ENCODE measurements around the gene TBCA.

Gene TBCA

DNA sequence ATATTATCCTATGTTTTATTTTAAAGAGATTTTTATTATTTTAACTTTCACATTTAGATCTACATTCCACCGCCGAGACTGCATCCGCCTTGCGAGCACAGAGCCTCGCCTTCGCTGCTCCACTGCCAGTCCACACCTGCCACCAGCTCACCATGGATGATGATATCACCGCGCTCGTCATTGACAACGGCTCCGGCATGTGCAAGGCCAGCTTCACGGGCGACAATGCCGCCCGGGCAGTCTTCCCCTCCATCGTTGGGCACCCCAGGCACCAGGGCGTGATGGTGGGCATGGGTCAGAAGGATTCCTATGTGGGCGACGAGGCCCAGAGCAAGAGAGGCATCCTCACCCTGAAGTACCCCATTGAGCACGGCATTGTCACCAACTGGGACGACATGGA lies 8.6 kb upstream of the TBCA start:
- no peak overlapping the region for H3K27ac ChIP-seq (ENCODE audit: low read depth, low read length)
- no peak overlapping the region for H3K9ac ChIP-seq (ENCODE audit: low read length)

DNA sequence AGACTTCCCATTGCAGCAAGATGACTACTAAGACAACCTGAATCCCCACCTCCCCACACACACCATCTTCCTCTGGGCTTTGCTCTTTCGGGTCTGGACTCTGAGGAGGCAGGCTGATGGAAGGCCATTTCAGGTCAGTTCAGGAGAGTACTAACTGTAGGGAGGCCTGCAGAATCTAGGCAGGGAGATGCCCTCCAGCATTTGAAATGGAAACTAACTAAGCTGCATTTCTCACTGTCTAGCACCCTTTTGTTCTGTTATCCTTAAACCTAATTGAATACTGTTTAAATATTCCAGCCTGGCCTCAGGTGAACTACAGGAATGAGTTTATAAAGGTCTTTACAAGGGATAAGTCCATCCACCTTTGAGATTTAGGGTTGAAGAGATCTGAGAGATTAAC lies 4.9 kb upstream of the TBCA start:
- Histone ChIP-seq H3K9ac (ENCODE audit: low read length) (no peak overlapping the region), H3K27ac (ENCODE audit: low read depth, low read length) (no peak overlapping the region), H3K4me3 (ENCODE audit: low read length) (no peak overlapping the region), H3K27me3 (ENCODE audit: control insufficient read depth, insufficient read depth, low read length) (no peaks in the 10 kb centered on the region), H3K36me3 (ENCODE audit: control insufficient read depth, insufficient read depth, low read length) (no peaks in the 10 kb centered on the region), H3K4me1 (ENCODE audit: control insufficient read depth, insufficient read depth, low read length) (peaks cover 3% of the 10 kb centered on the region)

More for the DNA sequence above, 8.6 kb upstream of the TBCA start:
- no peaks in the 10 kb centered on the region for H3K36me3 ChIP-seq (ENCODE audit: control insufficient read depth, insufficient read depth, low read length)
- H3K4me3 ChIP-seq (ENCODE audit: low read length), result no peak overlapping the region
- no peaks in the 10 kb centered on the region for H3K27me3 ChIP-seq (ENCODE audit: control insufficient read depth, insufficient read depth, low read length)
- no peaks in the 10 kb centered on the region for H3K4me1 ChIP-seq (ENCODE audit: control insufficient read depth, insufficient read depth, low read length)

DNA sequence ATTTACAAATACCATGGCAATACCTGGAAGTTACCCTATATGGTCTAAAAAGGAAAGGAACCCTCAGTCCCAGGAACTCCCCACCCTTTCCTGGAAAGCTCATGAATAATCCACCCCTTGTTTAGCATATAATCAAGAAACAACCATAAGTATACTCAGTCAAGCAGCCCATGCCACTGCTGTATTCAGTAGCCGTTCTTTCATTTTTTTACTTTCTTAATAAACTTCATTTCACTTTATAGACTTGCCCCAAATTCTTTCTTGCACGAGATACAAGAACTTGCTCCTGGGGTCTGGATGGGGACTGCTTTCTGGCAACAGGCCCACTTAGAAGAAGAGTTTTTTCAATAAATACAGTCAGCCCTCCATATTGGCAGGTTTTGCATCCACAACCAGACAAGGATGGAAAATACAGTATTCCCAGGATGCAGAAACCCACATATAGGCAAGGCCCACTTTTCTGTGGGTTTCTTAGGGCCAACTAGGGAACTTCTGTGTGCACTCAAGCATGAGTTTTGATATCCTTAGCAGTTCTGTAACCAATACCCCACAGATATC lies 2.8 kb upstream of the TBCA start:
- Histone ChIP-seq H3K4me1 (ENCODE audit: control insufficient read depth, insufficient read depth, low read length) (peaks cover 10% of the 10 kb centered on the region), H3K9ac (ENCODE audit: low read length) (no peak overlapping the region), H3K27ac (ENCODE audit: low read depth, low read length) (no peak overlapping the region), H3K4me3 (ENCODE audit: low read length) (no peak overlapping the region), H3K27me3 (ENCODE audit: control insufficient read depth, insufficient read depth, low read length) (no peaks in the 10 kb centered on the region), H3K36me3 (ENCODE audit: control insufficient read depth, insufficient read depth, low read length) (no peaks in the 10 kb centered on the region)

DNA sequence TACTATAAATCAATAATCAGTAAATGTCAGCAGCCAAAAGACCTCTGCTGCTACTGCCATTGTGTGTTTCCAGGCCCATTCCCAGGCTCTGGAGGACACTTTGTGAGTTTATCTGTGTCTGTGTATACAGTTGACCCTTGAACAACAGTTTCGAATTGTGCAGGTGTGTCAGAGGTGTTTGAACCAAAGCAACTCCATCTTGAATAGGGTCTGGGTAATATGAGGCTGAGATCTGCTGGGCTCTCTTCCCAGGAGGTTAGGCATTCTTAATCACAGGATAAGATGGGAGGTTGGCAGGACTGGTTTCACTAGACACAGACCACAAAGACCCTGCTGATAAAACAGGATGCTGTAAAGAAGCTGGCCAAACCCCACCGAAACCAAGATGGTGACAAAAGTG lies 2.3 kb upstream of the TBCA start:
- Histone ChIP-seq H3K36me3 (ENCODE audit: control insufficient read depth, insufficient read depth, low read length) (no peaks in the 10 kb centered on the region), H3K27me3 (ENCODE audit: control insufficient read depth, insufficient read depth, low read length) (no peaks in the 10 kb centered on the region), H3K4me3 (ENCODE audit: low read length) (no peak overlapping the region), H3K27ac (ENCODE audit: low read depth, low read length) (no peak overlapping the region), H3K4me1 (ENCODE audit: control insufficient read depth, insufficient read depth, low read length) (peaks cover 10% of the 10 kb centered on the region), H3K9ac (ENCODE audit: low read length) (no peak overlapping the region)

DNA sequence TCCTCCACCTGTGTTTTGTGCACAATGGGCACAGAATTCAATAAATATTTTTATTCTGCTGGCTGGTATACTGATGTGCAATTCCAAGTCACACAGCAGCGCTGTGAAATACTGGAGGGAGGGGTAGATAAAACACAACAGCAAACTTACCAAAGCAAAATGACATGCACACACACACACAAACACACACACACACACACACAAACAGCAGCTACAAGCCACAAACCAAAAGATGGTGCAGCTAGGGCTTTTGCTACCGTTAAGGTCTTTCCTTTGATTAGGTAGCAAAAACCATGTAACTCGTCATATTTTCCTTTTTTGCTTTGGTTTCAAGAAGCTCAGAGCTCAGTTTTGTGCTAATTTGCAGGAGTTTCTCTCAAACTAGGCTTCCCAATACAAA lies 1.8 kb upstream of the TBCA start:
- Histone ChIP-seq H3K27me3 (ENCODE audit: control insufficient read depth, insufficient read depth, low read length) (no peaks in the 10 kb centered on the region), H3K4me1 (ENCODE audit: control insufficient read depth, insufficient read depth, low read length) (peaks cover 10% of the 10 kb centered on the region), H3K4me3 (ENCODE audit: low read length) (no peak overlapping the region), H3K9ac (ENCODE audit: low read length) (no peak overlapping the region), H3K36me3 (ENCODE audit: control insufficient read depth, insufficient read depth, low read length) (no peaks in the 10 kb centered on the region), H3K27ac (ENCODE audit: low read depth, low read length) (no peak overlapping the region)

DNA sequence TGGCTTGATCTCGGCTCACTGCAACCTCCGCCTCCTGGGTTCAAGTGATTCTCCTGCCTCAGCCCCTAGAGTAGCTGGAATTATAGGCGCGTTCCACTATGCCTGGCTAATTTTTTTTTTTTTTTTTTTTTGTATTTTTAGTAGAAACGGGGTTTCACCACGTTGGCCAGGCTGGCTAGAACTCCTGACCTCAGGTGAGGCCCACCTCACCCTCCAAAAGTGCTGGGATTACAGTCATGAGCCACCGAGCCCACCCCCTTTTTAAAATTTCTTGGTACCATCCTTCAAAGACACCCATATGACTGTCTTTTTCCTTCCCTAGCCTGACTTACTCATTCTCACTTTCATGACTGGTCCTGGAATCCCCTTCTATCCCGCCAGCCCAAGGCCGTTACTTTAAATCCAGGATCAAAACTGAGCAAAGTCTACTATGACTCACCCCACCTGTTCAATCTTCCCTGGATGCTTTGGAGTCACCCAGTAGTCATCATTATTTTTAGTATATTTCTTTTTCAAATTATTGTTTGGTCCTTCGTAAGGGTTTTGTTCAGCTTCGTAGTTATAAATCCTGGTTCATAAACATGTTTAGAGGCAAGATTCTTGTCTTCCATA lies 1.2 kb upstream of the TBCA start:
- Histone ChIP-seq H3K9ac (ENCODE audit: low read length) (no peak overlapping the region), H3K36me3 (ENCODE audit: control insufficient read depth, insufficient read depth, low read length) (no peaks in the 10 kb centered on the region), H3K4me1 (ENCODE audit: control insufficient read depth, insufficient read depth, low read length) (peaks cover 10% of the 10 kb centered on the region), H3K27me3 (ENCODE audit: control insufficient read depth, insufficient read depth, low read length) (no peaks in the 10 kb centered on the region), H3K27ac (ENCODE audit: low read depth, low read length) (no peak overlapping the region), H3K4me3 (ENCODE audit: low read length) (no peak overlapping the region)

DNA sequence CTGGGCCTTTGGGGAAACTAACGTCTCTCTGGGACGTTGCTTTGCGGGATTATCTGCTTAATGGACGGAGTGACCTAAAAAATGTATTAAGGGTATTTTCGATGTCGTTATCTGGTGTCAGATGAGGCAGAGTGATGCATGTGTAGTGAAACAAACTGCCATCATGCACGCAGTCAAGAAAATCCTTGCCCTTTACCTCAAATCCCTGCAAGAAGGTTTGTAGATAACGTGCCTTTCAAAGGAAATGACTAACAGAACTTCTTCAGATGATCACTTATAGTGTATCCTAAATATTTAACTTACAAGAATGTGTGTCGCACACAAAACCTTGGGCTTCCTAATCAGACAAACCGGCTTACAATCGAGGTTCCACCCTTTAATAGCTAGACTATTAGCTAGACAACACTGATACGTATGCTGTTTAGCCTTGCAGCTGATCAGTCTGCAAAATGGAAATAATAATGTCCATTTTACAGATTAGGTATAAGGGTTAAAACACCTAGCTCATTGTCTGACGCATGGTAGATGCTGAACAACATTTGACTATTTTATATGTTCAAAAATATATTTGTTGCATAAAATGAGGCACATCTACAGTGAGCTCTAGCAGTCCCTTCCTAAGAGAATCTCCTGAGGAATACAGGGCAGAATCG lies 541 bp upstream of the TBCA start:
- Histone ChIP-seq H3K4me3 (ENCODE audit: low read length) (peak overlapping the region; percentile 88), H3K36me3 (ENCODE audit: control insufficient read depth, insufficient read depth, low read length) (no peaks in the 10 kb centered on the region), H3K27me3 (ENCODE audit: control insufficient read depth, insufficient read depth, low read length) (no peaks in the 10 kb centered on the region), H3K4me1 (ENCODE audit: control insufficient read depth, insufficient read depth, low read length) (peaks cover 10% of the 10 kb centered on the region), H3K9ac (ENCODE audit: low read length) (no peak overlapping the region), H3K27ac (ENCODE audit: low read depth, low read length) (peak overlapping the region; percentile 96)

DNA sequence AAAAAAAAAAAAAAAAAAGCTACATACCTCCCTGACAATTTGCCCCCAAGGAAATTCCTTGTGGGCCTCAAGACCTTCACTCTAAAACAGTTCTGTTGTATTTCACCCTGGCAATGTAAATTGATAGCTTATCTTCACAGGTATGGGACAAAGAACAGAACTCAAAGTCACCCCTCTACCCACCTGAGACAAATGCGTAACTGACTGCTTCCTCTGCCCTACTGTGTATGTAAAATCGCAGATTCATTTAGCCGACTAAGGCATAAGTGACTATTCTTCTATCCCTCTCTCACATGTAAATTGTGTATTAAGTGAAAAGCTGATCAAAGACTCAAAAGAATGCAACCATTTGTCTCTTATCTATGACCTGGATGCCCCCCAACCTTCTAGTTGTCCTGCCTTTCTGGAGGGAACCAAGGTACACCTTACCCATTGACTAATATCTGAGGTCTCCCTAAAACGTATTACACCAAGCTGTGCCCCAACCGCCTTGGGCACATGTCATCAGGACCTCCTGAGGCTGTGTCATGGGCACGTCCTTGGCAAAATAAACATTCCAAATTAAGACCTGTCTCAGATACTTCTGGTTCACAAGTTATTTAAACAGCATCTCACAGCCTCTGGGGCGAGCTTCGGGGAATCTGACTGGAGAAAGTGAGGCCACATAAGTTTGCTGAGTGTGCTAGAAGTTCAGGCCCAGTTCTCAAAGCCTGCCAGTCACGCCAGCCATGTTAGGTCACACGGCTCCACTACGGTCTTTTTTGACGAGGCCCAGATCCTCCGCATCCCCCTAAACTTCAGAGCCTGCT lies 954 bp downstream of the TBCA start:
- H3K4me1 ChIP-seq (ENCODE audit: control insufficient read depth, insufficient read depth, low read length), result peaks cover 10% of the 10 kb centered on the region
- peak overlapping the region; percentile 96 for H3K9ac ChIP-seq (ENCODE audit: low read length)
- H3K27ac ChIP-seq (ENCODE audit: low read depth, low read length), result peak overlapping the region; percentile 96
- H3K4me3 ChIP-seq (ENCODE audit: low read length), result peak overlapping the region; percentile 88
- no peaks in the 10 kb centered on the region for H3K27me3 ChIP-seq (ENCODE audit: control insufficient read depth, insufficient read depth, low read length)
- no peaks in the 10 kb centered on the region for H3K36me3 ChIP-seq (ENCODE audit: control insufficient read depth, insufficient read depth, low read length)

DNA sequence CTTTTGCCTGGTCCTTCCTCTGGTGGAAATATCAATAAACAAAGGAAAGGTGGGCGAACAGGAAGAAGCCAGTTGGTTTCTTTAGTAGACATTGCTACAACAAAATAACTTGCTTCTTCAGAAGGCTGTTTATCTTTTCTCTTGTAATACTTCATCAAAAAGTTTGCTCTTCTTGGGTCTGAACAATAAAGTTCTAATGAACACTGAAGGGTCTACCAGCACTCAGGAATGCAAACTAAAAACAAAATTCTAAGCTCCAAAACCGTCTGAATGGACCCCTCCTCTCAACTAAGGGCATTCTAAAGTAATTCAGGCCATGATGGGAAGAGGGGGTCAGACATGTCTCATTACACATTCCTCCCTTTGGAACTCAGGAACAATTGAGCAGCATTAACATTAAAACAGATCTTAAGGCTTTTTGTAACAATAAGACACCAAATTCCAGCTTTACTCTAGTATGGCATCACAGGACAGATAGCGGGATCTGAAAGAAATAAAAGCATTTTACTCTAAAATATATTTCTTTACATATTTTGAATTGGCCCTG lies 2.3 kb downstream of the TBCA start:
- Histone ChIP-seq H3K4me3 (ENCODE audit: low read length) (no peak overlapping the region), H3K27me3 (ENCODE audit: control insufficient read depth, insufficient read depth, low read length) (no peaks in the 10 kb centered on the region), H3K36me3 (ENCODE audit: control insufficient read depth, insufficient read depth, low read length) (peaks cover 4% of the 10 kb centered on the region), H3K4me1 (ENCODE audit: control insufficient read depth, insufficient read depth, low read length) (peaks cover 10% of the 10 kb centered on the region), H3K9ac (ENCODE audit: low read length) (no peak overlapping the region), H3K27ac (ENCODE audit: low read depth, low read length) (no peak overlapping the region)

DNA sequence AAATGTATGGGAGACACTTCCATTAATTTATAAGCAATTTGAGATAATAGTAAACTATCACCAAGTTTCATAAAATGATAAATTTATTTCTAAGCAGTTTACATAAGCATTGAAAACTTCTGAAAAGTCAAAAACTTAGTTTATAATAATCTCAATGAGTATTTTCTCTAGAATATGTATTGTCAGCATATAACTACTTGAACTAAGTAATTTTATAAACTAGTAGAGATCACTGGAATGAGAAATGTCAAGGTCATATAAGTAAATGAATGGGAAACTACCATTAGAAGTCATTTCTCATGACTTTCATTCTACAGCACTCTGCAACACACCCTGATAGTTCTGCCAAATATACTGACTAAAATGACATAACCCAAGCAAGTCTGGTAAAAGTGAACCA lies 3.4 kb downstream of the TBCA start:
- Histone ChIP-seq H3K9ac (ENCODE audit: low read length) (no peak overlapping the region), H3K4me3 (ENCODE audit: low read length) (no peak overlapping the region), H3K4me1 (ENCODE audit: control insufficient read depth, insufficient read depth, low read length) (peaks cover 10% of the 10 kb centered on the region), H3K27me3 (ENCODE audit: control insufficient read depth, insufficient read depth, low read length) (no peaks in the 10 kb centered on the region), H3K27ac (ENCODE audit: low read depth, low read length) (no peak overlapping the region), H3K36me3 (ENCODE audit: control insufficient read depth, insufficient read depth, low read length) (peaks cover 5% of the 10 kb centered on the region)

DNA sequence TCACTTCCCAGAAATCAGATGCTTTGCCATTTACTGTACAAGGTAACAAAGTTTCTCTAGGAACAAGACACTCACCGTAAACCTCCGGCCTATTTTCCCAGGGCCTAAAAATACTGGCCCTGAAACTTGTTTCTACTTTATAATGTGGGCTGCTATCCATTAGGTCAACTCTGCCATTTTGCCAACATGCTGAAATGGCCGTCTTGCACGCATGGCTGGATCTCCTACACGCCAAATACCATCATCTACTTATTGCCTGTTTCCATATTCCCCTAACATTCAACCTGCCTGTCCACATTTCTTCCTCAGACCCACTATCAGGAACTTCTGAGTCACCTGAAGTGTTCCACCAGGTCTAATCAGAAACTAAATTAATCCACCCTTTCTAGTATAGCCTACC lies 4.7 kb downstream of the TBCA start:
- Histone ChIP-seq H3K27ac (ENCODE audit: low read depth, low read length) (no peak overlapping the region), H3K4me3 (ENCODE audit: low read length) (no peak overlapping the region), H3K27me3 (ENCODE audit: control insufficient read depth, insufficient read depth, low read length) (no peaks in the 10 kb centered on the region), H3K4me1 (ENCODE audit: control insufficient read depth, insufficient read depth, low read length) (peaks cover 7% of the 10 kb centered on the region), H3K36me3 (ENCODE audit: control insufficient read depth, insufficient read depth, low read length) (peaks cover 7% of the 10 kb centered on the region), H3K9ac (ENCODE audit: low read length) (no peak overlapping the region)

DNA sequence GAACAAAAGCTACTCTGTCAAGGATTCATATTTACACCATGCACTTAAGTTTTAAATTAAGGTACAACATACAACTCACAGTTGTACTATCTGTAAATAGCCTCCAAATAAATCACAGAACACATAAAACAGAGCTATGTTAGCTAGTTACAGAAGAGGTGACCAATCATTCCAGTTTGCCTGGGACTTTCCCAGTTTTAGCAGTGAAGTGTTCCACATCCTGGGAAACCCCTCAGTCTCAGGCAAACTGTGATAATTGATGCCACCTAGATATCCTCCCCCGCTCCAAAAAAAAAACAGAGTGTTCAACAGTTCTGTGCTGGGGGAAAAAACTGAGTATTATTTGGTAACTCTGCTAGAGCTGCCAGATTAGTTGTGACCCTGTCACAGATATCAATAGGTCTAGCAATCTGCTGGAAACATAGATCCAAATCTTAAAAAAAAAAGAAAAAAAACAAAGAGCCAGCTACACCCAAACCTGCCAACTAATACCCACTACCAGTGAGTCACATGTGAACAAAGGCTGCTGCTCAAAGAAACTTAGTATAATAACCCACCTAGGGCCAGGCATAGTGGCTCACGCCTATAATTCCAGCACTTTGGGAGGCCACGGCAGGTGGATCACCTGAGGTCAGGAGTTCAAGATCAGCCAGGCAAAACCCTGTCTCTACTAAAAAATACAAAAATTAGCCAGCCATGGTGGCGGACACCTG lies 5.7 kb downstream of the TBCA start:
- Histone ChIP-seq H3K4me3 (ENCODE audit: low read length) (no peak overlapping the region), H3K27ac (ENCODE audit: low read depth, low read length) (no peak overlapping the region), H3K9ac (ENCODE audit: low read length) (no peak overlapping the region), H3K4me1 (ENCODE audit: control insufficient read depth, insufficient read depth, low read length) (peaks cover 7% of the 10 kb centered on the region), H3K27me3 (ENCODE audit: control insufficient read depth, insufficient read depth, low read length) (no peaks in the 10 kb centered on the region), H3K36me3 (ENCODE audit: control insufficient read depth, insufficient read depth, low read length) (peaks cover 7% of the 10 kb centered on the region)

Measured in rectal smooth muscle tissue (tissue), 1 donor.